ENCODE results near the gene KCNAB1. TPM values are rescaled to one million over a fixed set of nuclear protein-coding genes. Genes with fewer than 3 reads are reported as not detected.
A peak's percentile ranks its signal among the peaks of the same experiment; 100 is the strongest.
"Not testable (repeated sequence)": the region's sequence is repeated elsewhere in the genome, so short reads cannot be mapped to it uniquely, and the experiment has no call there.

Gene KCNAB1
- total RNA-seq, 1 donor from 2014 or later: under 0.01 TPM

DNA sequence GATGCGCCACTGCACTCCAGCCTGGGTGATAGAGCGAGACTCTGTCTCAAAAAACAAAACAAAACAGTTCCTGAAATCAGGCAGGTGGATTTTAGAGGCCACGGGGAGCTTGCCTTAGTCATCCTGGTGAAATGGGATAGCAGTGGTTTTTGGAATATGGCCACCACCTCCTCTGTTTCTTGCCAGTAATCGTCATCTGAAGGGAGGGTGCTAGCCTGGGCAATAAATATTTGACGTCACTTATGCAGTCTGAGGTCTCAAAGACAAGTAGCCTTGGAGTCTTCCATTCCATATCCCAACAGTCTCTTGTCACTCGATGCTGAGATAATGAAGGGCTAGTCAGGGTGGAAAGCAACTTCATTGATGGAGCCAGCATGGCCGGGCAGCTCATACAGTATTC, 55.2 kb downstream of the KCNAB1 start:
- no peak for DNase-seq (ENCODE audit: low read depth in 2 of 2)

DNA sequence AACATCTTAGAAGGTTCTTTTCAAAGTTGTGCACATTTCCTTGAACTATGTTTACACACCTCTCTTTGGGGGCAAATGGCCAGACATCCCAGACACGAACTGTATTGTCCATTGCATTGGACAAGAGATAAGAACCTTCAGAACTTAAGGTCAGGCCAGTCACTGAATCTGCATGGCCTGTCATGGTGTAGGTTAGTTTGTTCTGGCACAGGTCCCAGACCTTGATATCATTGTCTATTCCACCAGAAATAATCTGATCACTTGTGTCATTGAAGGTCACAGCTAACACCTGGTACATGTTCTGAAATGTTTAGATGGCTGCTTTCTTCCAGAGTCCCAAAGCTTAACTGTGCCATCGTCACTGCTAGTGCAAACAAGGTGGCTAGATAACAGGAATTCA, 55.7 kb downstream of the KCNAB1 start:
- peak in 1 of 2 donors; percentile 25 for DNase-seq (ENCODE audit: low read depth in 2 of 2)

DNA sequence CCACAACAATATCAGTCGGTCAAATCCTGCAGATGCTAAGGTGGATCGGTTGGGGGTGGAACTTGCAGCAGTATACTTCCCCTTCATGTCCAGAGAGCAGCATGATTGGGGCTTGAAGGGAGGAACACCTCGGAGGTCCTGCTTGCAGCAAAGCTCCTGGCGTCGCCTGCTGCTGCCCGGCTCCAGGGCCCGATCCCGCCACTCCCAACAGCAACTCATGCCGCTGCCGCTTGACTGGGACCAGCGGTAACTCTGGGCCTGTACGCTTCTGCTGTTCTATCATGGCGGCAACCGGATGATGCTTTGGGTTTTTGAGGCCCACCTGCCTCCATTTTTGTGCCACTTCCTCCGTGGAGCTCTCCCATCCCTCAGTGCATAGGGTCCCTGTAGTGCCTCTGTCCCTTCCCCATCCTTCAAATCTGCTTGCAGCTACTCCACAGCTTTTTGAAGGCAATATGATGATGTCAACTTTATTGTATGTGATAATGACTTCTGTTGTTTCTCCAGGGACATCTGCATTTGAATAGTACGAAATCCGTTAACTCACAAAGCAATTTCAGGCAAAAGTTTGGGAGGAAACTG, 56.3 kb downstream of the KCNAB1 start:
- DNase-seq (ENCODE audit: low read depth in 2 of 2): no peak

DNA sequence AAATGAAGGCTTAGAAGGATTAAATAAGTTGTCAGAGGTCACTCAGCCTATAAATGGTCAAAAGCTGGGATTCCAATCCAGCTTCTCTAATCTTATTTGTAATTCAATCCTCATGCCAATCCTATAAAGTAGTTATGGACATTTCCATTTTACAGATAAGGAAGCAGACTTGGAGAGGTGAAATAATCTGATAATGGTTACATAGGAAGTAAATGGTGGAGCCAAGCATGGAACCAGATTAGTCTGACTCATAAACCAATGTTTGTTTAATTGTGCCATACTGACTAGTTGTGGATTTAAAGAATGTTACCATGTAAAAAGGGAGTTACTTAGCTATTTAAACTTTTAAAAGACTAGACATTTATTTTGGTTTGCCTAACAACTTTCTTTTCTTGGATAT, 59.7 kb downstream of the KCNAB1 start:
- no peak for DNase-seq (ENCODE audit: low read depth in 2 of 2)

DNA sequence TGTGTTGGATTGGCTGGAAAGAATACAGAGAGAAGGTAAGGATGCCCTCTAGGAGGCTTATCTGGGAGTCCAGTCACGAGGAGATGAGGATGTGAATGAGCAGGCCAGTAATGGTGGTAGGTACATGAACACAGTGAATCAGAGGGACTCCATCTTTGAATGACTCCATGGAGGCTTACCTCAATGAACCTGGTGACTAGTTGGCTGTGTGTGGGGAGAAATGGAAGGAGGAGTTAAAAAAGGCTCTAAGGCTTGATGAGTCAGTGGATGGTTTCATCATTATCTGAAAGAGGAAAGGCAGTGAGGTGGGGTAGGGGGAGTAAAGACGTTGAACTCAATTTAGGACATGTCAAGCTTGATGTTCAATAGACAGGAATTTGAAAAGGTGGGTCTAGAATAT, 61.1 kb downstream of the KCNAB1 start:
- DNase-seq (ENCODE audit: low read depth in 2 of 2): no peak

DNA sequence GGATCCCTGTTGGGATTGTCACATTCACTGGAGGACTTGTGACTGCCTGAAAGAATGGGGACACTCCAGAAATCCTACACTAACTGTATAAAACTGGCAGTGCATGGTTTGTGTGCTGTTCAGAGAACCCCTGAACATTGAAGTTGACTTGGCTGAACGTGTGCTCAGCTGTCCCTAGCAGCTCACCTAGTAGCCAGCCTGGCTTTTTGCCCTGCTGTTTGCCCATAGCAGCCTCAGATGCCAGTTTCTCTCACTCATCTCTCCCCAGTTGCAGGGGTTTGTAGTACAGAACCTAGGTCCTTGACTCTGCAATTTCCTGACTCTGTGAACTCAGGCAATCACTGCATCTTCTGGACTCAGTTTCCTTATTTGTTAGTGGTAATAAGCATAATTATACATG, 63.0 kb downstream of the KCNAB1 start:
- no peak for DNase-seq (ENCODE audit: low read depth in 2 of 2)

DNA sequence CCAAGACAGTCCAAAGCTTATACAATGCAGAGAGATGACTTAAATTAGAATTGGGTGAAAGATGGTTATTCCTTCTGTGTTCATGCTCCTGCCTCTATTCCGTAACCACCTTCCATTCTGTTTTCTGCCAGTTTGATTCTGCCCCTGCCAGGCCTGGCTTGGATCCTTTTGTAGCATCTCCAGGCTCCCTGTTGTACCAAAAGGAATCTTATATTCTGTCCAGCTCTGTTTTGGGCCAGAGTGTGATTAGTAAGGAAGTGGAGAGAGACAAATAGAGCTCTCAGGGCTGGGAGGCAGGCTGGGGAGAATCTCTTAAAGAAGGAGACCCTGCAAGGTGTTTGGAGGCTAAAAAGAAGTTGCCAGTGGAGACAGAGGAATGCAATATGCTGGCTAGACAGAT, 63.8 kb downstream of the KCNAB1 start:
- DNase-seq (ENCODE audit: low read depth in 2 of 2): no peak

DNA sequence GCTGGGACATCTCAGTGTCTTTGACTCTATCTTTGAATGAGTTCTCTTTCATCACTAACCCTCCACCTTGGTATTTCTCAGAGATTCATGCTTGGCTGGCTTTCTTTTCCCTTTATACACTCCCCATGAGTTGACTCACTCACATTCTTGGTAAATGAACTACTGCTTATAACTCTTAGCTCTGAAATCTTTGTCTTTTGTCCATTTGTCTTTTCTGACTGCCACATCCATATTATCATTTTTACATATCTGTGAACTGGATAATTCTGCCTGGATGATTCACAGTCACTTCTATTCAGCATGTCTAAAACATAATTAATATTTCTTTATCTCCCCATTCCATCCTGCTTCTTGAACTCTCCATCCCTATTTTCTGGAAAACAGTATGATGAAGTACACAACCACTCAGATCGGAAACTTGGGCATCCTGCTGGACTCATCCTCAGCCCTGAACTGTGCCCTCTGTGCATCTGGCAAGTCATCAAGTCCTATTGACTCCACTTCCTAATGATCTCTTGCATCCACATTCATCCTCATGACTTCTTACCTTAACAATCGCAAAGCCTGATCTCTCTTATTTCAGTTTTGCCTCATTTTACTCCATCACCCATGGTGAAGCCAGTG, 66.9 kb downstream of the KCNAB1 start:
- no peak for DNase-seq (ENCODE audit: low read depth in 2 of 2)

DNA sequence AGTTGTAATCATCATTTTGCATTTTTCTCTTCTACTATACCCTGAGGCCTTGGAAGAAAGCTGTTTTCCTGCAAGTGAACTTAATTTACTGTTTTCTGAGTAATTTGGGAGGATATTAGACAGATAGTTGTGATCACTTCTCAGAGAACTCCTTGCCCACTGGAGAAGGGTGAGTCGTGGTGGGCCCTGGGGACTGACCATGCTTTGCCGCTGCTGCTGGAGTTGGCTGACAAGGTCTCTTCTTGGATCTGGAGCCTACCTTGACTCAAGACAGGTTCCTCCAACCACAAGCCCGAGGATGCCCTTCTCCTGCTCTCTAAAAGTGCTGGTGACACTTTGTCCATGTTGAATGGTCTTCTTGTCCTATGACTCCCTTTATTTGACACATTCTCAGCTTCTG, 68.4 kb downstream of the KCNAB1 start:
- DNase-seq (ENCODE audit: low read depth in 2 of 2): no peak

DNA sequence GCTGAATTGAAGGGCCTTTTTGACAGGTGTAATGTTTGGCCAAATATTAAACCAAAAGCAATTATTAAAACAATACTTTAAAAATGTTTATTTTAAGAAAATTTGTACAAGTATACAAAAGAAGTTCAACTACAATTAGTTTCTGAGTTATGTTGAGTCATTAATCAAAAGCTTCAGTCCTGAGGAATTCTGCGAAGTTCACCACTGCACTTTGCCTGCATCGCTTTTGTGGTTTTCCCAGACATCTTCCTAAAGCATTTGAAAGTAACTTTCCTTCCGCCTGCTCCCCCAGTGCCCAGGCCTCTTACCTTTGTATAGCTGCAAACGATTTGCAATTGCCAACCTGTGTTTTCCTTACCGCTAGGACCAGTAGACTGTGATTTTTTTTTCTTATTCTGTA, 69.5 kb downstream of the KCNAB1 start:
- DNase-seq (ENCODE audit: low read depth in 2 of 2): no peak

DNA sequence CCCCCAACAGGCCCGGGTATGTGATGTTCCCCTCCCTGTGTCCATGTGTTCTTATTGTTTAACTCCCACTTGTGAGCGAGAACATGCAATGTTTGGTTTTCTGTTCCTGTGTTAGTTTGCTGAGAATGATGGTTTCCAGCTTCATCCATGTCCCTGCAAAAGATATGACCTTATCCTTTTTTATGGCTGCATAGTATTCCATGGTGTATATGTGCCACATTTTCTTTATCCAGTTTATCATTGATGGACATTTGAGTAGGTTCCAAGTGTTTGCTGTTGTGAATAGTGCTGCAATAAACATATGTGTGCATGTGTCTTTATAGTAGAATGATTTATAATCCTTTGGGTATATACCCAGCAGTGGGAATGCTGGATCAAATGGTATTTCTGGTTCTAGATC, 74.6 kb downstream of the KCNAB1 start:
- not testable (repeated sequence) for DNase-seq (ENCODE audit: low read depth in 2 of 2)

DNA sequence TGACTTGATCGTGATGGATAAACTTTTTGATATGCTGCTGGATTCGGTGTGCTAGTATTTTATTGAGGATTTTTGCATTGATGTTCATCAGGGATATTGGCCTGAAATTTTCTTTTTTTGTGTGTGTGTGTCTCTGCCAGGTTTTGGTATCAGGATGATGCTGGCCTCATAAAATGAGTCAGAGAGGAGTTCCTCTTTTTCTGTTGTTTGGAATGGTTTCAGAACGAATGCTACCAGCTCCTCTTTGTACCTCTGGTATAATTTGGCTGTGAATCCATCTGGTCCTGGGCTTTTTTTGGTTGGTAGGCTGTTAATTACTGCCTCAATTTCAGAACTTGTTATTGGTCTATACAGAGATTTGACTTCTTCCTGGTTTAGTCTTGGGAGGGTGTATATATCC, 76.8 kb downstream of the KCNAB1 start:
- DNase-seq (ENCODE audit: low read depth in 2 of 2): not testable (repeated sequence)

DNA sequence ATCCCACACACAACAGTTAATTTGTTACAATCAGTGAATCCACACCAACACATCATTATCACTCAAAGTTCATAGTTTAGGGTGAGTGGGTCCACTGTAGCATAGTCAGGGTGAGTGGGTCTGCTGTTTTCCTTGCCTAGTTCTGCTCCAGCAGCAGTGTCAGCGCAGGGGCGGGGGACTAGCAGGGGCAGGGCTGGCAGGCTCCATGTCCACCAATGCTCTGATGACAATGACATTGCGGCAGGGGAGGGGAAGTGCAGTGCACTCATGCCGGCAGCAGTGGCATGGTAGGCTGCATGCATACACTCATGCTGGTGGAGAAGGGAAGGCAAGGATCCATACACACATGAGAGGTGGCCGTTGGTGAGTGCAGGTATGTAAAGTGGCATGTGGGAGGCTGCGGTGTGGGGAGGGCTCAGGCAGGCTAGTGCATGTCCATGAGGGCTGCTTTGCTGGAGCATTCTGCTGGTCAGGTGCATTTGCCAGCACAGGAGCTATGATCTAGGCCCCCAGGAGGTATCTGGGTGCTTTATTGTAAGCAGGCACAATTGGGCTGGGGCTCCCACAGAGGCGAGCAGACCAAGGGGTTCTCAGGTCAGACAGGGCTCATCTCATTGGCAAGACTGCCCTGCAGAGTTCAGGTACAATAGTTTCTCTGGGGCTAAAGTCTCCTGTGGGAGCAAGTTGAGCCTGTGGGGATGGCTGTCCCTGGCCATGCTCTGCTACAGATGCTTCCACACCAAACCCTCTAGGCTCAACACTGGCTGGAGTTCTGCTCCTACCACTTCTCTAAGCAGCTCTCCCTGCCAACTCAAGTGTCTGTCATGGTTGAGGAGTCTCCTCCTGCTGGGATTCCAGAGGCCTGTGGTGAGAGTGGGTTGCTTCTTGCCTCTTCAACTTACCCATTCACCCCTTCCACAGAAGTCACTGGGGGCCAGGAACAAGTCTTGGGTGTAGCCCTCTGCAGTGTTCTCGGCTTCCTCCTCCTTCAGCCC, 81.3 kb downstream of the KCNAB1 start:
- DNase-seq (ENCODE audit: low read depth in 2 of 2): no peak

DNA sequence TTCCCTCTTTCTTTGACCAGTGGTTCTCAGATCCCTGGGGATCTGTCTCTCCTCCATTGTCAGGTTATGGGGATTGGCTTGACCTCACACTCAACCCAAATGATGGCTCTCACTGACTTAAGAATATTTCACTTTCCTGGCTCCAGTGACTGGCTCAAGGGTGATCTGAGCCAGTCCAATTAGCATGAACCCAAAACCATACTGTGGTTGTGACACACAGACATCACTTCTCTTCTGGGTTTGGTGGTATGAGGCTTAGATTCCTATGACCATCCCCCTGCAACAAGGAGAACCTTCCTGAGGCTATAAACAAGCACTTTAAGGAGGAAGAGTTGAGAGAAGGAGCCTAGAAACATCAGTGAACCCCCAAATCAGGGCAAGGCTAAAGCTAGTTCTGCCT, 85.8 kb downstream of the KCNAB1 start:
- DNase-seq (ENCODE audit: low read depth in 2 of 2): no peak

DNA sequence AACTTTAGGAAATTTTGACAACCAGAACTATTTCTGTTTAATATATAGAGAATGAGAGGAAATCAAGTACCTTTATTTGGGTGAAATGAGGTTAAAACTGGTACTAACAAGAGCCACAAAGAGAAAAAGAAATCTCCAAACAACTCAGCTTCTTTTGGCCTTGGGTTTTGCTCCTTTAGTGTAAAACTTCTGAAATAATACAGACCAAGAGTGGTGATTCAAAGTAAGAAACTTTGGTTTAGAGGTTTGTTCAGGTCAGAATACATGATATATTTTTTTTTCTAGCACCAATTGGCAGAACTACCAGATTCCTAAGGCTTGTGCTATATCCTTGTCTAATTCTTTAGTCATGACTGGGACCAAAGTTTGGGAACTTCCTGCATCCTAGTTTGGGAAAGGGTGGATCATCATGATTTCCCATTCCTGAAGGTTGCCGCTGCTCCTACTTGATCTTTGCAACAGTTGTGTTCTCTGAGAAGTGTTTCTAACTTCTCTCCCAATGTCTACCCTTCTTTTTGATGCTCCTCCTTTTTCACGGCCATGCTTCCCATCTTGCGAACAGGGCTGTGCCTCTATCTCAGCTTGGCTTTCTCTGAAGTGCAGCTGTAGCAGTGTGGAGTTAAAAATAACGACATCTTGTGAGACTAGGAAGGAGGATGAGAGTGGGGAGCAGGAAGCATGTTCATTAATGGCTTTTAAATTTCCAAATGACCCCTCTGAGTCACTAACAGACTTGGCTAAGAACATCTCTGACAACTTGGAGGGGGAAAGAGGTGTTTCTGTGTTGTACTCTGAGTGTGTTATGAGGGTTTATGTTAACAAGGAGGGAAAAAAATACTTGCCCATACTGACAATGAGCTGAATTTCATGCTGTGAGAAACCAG, 87.7 kb downstream of the KCNAB1 start:
- peak in 1 of 2 donors; percentile 39 for DNase-seq (ENCODE audit: low read depth in 2 of 2)

DNA sequence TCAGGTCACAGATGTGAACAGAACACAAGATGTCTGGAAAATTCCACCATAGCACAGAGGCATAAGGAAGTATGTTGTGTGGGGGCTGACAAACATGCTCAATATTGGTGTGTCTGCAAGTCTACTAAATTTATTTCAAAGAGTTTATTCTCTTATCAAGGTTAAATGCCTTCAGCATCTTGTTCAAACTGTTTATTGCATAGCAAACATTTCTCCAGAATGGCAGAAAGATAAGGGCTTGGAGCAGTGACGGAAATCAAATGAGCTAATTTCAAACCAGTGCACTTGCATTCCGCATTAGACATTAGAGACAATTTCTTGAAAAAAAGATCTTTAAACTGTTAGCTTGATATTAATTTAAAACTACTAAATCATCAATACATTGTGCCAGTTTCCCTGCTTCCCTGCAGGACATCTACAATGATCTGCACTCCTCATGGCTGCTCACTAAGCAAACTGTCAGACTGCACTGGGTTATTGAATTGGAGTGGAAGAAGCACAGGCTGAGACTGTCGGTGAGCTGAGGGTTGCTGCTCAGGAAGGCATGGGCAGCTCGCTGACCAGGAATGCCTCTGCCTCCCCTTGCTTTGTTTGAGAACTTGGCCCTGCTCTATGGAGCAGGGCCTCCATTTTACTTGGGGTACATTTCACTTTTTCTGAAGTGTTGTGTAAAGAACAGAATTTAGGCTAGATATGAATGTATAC, 89.4 kb downstream of the KCNAB1 start:
- no peak for DNase-seq (ENCODE audit: low read depth in 2 of 2)

DNA sequence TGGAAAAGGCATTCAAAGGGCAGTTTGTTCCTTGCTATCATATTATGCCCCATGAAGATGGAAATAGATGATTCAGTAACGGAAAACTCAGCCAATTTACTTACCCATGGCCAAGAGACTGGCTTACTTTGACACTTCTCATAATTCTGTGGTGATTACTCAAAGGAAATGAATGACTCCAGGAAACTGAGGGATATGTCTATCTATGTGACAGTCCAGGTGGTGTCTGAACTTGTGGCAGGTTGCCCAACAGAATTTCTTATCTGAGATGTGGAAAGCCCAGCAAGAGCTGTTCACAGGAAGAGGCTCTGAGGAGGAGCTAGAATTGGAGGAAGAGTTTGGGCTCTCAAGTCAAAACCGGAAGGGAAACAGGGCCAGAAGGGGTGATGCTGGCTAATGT, 91.2 kb downstream of the KCNAB1 start:
- peak in 1 of 2 donors; percentile 91 for DNase-seq (ENCODE audit: low read depth in 2 of 2)

DNA sequence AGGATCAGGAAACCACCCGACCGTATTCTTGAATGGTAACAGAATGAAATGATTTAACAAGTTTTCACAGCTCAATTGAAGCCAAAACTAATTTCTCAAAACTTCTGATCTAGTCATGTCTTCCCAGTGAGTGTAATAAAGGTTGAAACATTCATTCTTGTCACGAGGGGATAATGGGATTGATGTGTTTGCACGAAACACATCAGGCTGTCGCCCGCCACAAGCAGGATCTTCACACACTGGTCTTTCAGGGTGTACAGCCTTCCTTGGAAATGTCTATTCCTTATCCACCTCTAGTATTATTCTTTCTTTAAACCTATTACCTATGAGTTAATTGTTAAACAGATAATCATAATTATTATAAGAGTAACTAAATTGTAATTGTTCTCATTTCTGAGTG, 94.3 kb downstream of the KCNAB1 start:
- DNase-seq (ENCODE audit: low read depth in 2 of 2): no peak

DNA sequence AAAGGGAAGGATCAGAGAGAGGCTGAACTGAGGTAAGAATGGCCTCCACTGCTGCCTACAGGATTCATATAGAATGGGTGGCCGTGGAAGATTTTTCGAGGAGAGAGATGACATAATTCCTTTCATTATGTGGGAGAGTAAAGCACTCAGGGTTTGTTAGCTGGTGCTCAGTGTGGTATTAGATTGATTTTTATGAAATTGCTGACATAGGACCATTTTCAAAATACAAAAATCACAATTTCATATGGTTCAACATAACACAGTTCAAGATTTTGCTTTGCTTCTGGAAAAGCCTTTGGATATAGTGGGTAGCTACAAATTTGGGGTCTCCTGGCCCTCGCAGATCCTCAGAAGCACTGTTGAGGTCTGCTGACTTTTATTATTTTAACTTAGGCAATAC, 95.4 kb downstream of the KCNAB1 start:
- no peak for DNase-seq (ENCODE audit: low read depth in 2 of 2)

DNA sequence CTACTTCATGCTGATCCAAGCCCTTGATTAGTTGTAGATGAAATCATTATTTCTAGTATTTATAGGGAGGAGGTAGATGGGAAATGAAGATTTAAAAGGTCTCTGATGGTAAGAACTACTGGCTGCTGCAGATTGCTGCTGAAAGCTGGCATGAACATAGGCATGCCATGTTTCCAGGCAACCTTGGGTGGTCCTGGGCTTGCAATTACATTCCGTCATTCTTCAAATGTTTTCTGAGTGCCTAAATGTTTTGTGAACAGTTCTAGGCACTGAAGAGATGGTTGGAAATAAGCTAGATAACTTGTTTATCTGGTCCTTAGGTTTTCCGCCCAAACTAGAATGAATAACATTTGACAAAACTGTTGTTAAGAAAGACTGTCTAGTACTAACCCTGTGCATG, 95.8 kb downstream of the KCNAB1 start:
- DNase-seq (ENCODE audit: low read depth in 2 of 2): no peak

DNA sequence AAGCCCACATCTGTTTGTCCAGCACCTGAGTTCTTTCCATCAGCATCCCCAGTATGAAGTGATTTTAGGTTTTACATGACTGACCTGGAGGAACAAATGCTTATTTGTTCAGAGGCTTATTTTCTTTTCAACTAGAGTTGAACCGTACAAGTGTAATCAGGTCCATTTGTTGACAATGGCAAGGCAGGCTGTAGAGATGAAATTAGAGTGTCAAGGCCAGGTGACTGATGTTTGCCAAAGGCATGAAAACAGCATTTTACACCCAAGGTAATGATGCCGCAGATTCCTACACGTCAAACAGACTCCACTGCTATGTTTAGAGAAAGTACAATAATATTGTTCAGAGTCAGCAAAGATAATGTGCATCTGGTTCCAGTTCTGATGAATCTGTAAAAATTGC, 96.5 kb downstream of the KCNAB1 start:
- DNase-seq (ENCODE audit: low read depth in 2 of 2): no peak

Measured in dermis microvascular lymphatic vessel endothelial cell (primary cell).